ENCODE results near the gene STAB1. TPM values are rescaled to one million over a fixed set of nuclear protein-coding genes. Genes with fewer than 3 reads are reported as not detected.
A peak's percentile ranks its signal among the peaks of the same experiment; 100 is the strongest.

Gene STAB1
- total and polyA plus RNA-seq, 2 of the 13 experiments (the other 11 are each of a cell fraction or from before 2014, with no cell fraction given), result 0.09 to 0.34 TPM

- TF ChIP-seq ZGPAT (CRISPR knock-in tag; IDR thresholded peaks at IDR 0.05), result peak; percentile 47; the same call in 1 of the 2 replicates
- TF ChIP-seq PHF20 (CRISPR knock-in tag; IDR thresholded peaks at IDR 0.05), result 0 out of 2 replicates have a peak, but pooled peaks have one; percentile 3
- 0 out of 2 replicates have a peak, but pooled peaks have one; percentile 21 for TF ChIP-seq LBX2 (CRISPR knock-in tag; IDR thresholded peaks at IDR 0.05; ENCODE audit: borderline replicate concordance)
- peak; percentile 45; the same call in 1 of the 2 replicates for TF ChIP-seq ZNF598 (CRISPR knock-in tag; IDR thresholded peaks at IDR 0.05; ENCODE audit: borderline replicate concordance)
- TF ChIP-seq ZNF446 (CRISPR knock-in tag; IDR thresholded peaks at IDR 0.05), result peak; percentile 85
- no peak for TF ChIP-seq MLXIP (CRISPR knock-in tag; IDR thresholded peaks at IDR 0.05; ENCODE audit: borderline replicate concordance)
- no peak for TF ChIP-seq ZNF17 (CRISPR knock-in tag; IDR thresholded peaks at IDR 0.05)
- no peak for TF ChIP-seq ZKSCAN1 (IDR thresholded peaks at IDR 0.05; ENCODE audit: low read length)
- no peak for TF ChIP-seq SIN3A (IDR thresholded peaks at IDR 0.05; ENCODE audit: borderline replicate concordance, low read depth, low read length)
- 0 out of 2 replicates have a peak, but pooled peaks have one; percentile 29 for TF ChIP-seq THAP8 (CRISPR knock-in tag; IDR thresholded peaks at IDR 0.05; ENCODE audit: borderline replicate concordance)
- no peak for TF ChIP-seq ZNF503 (CRISPR knock-in tag; IDR thresholded peaks at IDR 0.05)
- TF ChIP-seq TAF1 (CRISPR knock-in tag; IDR thresholded peaks at IDR 0.05), result peak; percentile 32; the same call in 1 of the 2 replicates
- no peak for TF ChIP-seq TP53 (CRISPR knock-in tag; conservative IDR thresholded peaks at IDR 0.05)
- TF ChIP-seq ZNF530 (CRISPR knock-in tag; IDR thresholded peaks at IDR 0.05; ENCODE audit: low read depth), result no peak
- TF ChIP-seq ZBTB39 (CRISPR knock-in tag; IDR thresholded peaks at IDR 0.05), result no peak
- TF ChIP-seq ZNF773 (CRISPR knock-in tag; IDR thresholded peaks at IDR 0.05; ENCODE audit: borderline replicate concordance), result 0 out of 2 replicates have a peak, but pooled peaks have one; percentile 17
- 0 out of 2 replicates have a peak, but pooled peaks have one; percentile 6 for TF ChIP-seq ERF (CRISPR knock-in tag; IDR thresholded peaks at IDR 0.05)
- TF ChIP-seq PHB2 (IDR thresholded peaks at IDR 0.05; ENCODE audit: partially characterized antibody), result no peak
- peak; percentile 65; the same call in 1 of the 2 replicates for TF ChIP-seq TBX2 (CRISPR knock-in tag; IDR thresholded peaks at IDR 0.05; ENCODE audit: borderline replicate concordance)
Observed at GRCh38 chr3:52532838-52533622, 37.9 kb downstream of the STAB1 start (continued).

Measured in HepG2 (cell line).